ENCODE measurements around the gene GPR180. TPM values are rescaled to one million over a fixed set of nuclear protein-coding genes. Genes with fewer than 3 reads are reported as not detected.
"Not testable (repeated sequence)": the region's sequence is repeated elsewhere in the genome, so short reads cannot be mapped to it uniquely, and the experiment has no call there.

GPR180 gene
- total RNA-seq, 2 donors from 2014 or later, result 3.9 to 6.3 TPM

- H3K36me3 ChIP-seq, result peaks cover 10% of the 10 kb centered on the region
- H3K27ac ChIP-seq, result no peak overlapping the region
- DNase-seq (ENCODE audit: low spot score) (no peak), ATAC-seq (ENCODE audit: insufficient number of reproducible peaks, low FRiP score, low read depth) (no peak)
- no peaks in the 10 kb centered on the region for H3K27me3 ChIP-seq (replicated peaks; ENCODE audit: insufficient read depth)
- H3K9me3 ChIP-seq, result no peaks in the 10 kb centered on the region
- H3K4me1 ChIP-seq (ENCODE audit: control insufficient read depth in 1 of 2, low read depth in 2 of 2), result no peaks in the 10 kb centered on the region
- H3K4me3 ChIP-seq, result no peak overlapping the region
- TF ChIP-seq CTCF (IDR thresholded peaks at IDR 0.05), result no peak
These were observed 21.7 kb downstream of the GPR180 start for GRCh38 chr13:94623316-94623715.

GRCh38 chr13:94630858-94631257 lies 29.2 kb downstream of the GPR180 start:
- Histone ChIP-seq H3K4me3 (no peak overlapping the region), H3K9me3 (no peaks in the 10 kb centered on the region), H3K36me3 (no peaks in the 10 kb centered on the region), H3K27me3 (replicated peaks; ENCODE audit: insufficient read depth) (no peaks in the 10 kb centered on the region), H3K4me1 (ENCODE audit: control insufficient read depth in 1 of 2, low read depth in 2 of 2) (no peaks in the 10 kb centered on the region), H3K27ac (no peak overlapping the region)
- no peak for ATAC-seq (ENCODE audit: insufficient number of reproducible peaks, low FRiP score, low read depth)
- no peak for DNase-seq (ENCODE audit: low spot score)
- no peak for TF ChIP-seq CTCF (IDR thresholded peaks at IDR 0.05)

- Histone ChIP-seq H3K9me3 (no peaks in the 10 kb centered on the region), H3K27me3 (replicated peaks; ENCODE audit: insufficient read depth) (no peaks in the 10 kb centered on the region), H3K4me1 (ENCODE audit: control insufficient read depth in 1 of 2, low read depth in 2 of 2) (no peaks in the 10 kb centered on the region), H3K27ac (no peak overlapping the region), H3K4me3 (no peak overlapping the region), H3K36me3 (no peaks in the 10 kb centered on the region)
- ATAC-seq (ENCODE audit: insufficient number of reproducible peaks, low FRiP score, low read depth) (no peak), DNase-seq (ENCODE audit: low spot score) (no peak)
- no peak for TF ChIP-seq CTCF (IDR thresholded peaks at IDR 0.05)
These were observed 30.7 kb downstream of the GPR180 start for GRCh38 chr13:94632226-94632980.

GRCh38 chr13:94636096-94636495 lies 34.4 kb downstream of the GPR180 start:
- H3K36me3 ChIP-seq; H3K4me1 ChIP-seq (ENCODE audit: control insufficient read depth in 1 of 2, low read depth in 2 of 2); H3K9me3 ChIP-seq; H3K4me3 ChIP-seq; ATAC-seq (ENCODE audit: insufficient number of reproducible peaks, low FRiP score, low read depth); DNase-seq (ENCODE audit: low spot score); H3K27ac ChIP-seq; H3K27me3 ChIP-seq (replicated peaks; ENCODE audit: insufficient read depth): not testable (repeated sequence)

GRCh38 chr13:94636942-94637578 lies 35.4 kb downstream of the GPR180 start:
- H3K4me3 ChIP-seq, result no peak overlapping the region
- no peaks in the 10 kb centered on the region for H3K9me3 ChIP-seq
- H3K36me3 ChIP-seq, result no peaks in the 10 kb centered on the region
- no peak for TF ChIP-seq CTCF (IDR thresholded peaks at IDR 0.05)
- ATAC-seq (ENCODE audit: insufficient number of reproducible peaks, low FRiP score, low read depth) (no peak), DNase-seq (ENCODE audit: low spot score) (no peak)
- no peak overlapping the region for H3K27ac ChIP-seq
- H3K27me3 ChIP-seq (replicated peaks; ENCODE audit: insufficient read depth), result no peaks in the 10 kb centered on the region
- no peaks in the 10 kb centered on the region for H3K4me1 ChIP-seq (ENCODE audit: control insufficient read depth in 1 of 2, low read depth in 2 of 2)

GRCh38 chr13:94637677-94638076 lies 36.0 kb downstream of the GPR180 start:
- H3K36me3 ChIP-seq; H3K4me3 ChIP-seq; DNase-seq (ENCODE audit: low spot score); H3K27me3 ChIP-seq (replicated peaks; ENCODE audit: insufficient read depth); H3K27ac ChIP-seq; ATAC-seq (ENCODE audit: insufficient number of reproducible peaks, low FRiP score, low read depth); H3K4me1 ChIP-seq (ENCODE audit: control insufficient read depth in 1 of 2, low read depth in 2 of 2); H3K9me3 ChIP-seq: not testable (repeated sequence)

Measured in thoracic aorta (tissue), 2 donors.